Endothelial cell (in vitro differentiated cells): ENCODE measurements around the gene FGFBP1. TPM values are rescaled to one million over a fixed set of nuclear protein-coding genes. Genes with fewer than 3 reads are reported as not detected.

Source experiments
- DNase-seq: peaks from one replicate; pipeline ENCODE4 v3.0.0; 2021; ENCODE audit warnings: low spot score
- H3K27ac Mint-ChIP-seq: one replicate; pipeline ENCODE4 v1.8.0; 2021; ENCODE audit warnings: mixed read lengths, inconsistent platforms; ENCODE audit not compliant: unreplicated experiment
- H3K27me3 Mint-ChIP-seq: one replicate; pipeline ENCODE4 v1.8.0; 2021; ENCODE audit warnings: mild to moderate bottlenecking, moderate library complexity, mixed read lengths, inconsistent platforms; ENCODE audit not compliant: unreplicated experiment
- H3K36me3 Mint-ChIP-seq: one replicate; pipeline ENCODE4 v1.8.0; 2021; ENCODE audit warnings: mild to moderate bottlenecking, low read depth, mixed read lengths, inconsistent platforms; ENCODE audit not compliant: unreplicated experiment
- H3K4me1 Mint-ChIP-seq: one replicate; pipeline ENCODE4 v1.8.0; 2021; ENCODE audit warnings: mild to moderate bottlenecking, mixed read lengths, inconsistent platforms; ENCODE audit not compliant: unreplicated experiment
- H3K4me3 Mint-ChIP-seq: one replicate; pipeline ENCODE4 v1.8.0; 2021; ENCODE audit warnings: mild to moderate bottlenecking, mixed read lengths, inconsistent platforms; ENCODE audit not compliant: unreplicated experiment
- H3K9me3 Mint-ChIP-seq: one replicate; pipeline ENCODE4 v1.8.0; 2021; ENCODE audit warnings: mixed read lengths, inconsistent platforms; ENCODE audit not compliant: unreplicated experiment
- total RNA-seq: library from RNA; stranded (reverse); fragmentation: NEBNext Ultra II Directional; extraction: Animal tissue kit (Norgen Biotek cat#: 25700); gene quantifications from one replicate; pipeline ENCODE4 v1.2.1, GENCODE V29; 2021; ENCODE audit not compliant: unreplicated experiment
- TF ChIP-seq, protein P1 (sequence below): fragments of 200-600 bp; sonication (generic); IDR thresholded peaks from one replicate; pipeline ENCODE4 v1.5.0; 2021; ENCODE audit warnings: antibody characterized with exemption; ENCODE audit not compliant: unreplicated experiment

The FGFBP1 gene
- total RNA-seq, 1 donor from 2014 or later = not detected

DNA sequence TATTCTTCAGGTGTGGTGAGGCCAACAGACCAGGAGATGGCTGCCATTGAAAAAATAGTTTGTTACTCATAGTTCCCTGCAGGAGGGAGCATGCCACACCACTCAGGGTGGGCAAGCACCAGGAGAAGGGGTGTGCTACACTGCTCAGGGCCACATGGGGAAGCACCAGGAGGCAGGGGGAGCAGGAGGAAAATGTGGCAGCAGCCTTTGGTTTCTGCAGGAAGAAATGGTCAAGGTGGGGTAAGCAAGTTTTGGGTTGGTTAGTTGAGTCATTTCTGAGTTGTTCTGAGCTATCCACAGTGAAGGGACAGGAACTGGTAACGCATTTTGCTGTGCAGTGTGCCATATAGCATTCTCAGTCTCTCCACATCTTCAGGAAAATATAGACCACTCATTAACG, 23.8 kb downstream of the FGFBP1 start:
- H3K27ac Mint-ChIP-seq = no peak overlapping the region

GRCh38 chr4:15914291-15914690, 24.2 kb downstream of the FGFBP1 start:
- no peaks in the 10 kb centered on the region for H3K36me3 Mint-ChIP-seq
- no peaks in the 10 kb centered on the region for H3K4me1 Mint-ChIP-seq

More for the DNA sequence above, 23.8 kb downstream of the FGFBP1 start:
- Mint-ChIP-seq H3K4me3 (no peak overlapping the region), H3K27me3 (peaks cover 2% of the 10 kb centered on the region), H3K36me3 (no peaks in the 10 kb centered on the region), H3K4me1 (no peaks in the 10 kb centered on the region), H3K9me3 (peaks cover 4% of the 10 kb centered on the region)
- TF ChIP-seq, protein P1, sequence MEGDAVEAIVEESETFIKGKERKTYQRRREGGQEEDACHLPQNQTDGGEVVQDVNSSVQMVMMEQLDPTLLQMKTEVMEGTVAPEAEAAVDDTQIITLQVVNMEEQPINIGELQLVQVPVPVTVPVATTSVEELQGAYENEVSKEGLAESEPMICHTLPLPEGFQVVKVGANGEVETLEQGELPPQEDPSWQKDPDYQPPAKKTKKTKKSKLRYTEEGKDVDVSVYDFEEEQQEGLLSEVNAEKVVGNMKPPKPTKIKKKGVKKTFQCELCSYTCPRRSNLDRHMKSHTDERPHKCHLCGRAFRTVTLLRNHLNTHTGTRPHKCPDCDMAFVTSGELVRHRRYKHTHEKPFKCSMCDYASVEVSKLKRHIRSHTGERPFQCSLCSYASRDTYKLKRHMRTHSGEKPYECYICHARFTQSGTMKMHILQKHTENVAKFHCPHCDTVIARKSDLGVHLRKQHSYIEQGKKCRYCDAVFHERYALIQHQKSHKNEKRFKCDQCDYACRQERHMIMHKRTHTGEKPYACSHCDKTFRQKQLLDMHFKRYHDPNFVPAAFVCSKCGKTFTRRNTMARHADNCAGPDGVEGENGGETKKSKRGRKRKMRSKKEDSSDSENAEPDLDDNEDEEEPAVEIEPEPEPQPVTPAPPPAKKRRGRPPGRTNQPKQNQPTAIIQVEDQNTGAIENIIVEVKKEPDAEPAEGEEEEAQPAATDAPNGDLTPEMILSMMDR = no peak
- no peak for DNase-seq

DNA sequence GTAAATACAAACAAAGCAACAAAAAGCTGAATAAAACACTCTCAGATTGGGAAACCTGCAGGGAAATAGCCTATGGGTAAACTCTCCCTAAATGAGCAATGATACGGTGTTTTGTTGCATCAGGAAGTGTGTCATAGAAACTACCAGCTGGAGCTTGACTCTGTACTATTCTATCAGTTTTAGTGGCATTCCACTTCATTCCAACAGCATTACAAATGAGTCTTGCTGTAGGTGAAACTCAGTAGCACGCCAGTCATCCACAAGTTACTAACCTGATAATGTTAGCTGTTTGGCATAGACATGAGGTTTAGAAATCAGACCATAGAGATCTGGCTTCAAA, 24.9 kb downstream of the FGFBP1 start:
- DNase-seq = no peak
- Mint-ChIP-seq H3K27me3 (peaks cover 2% of the 10 kb centered on the region), H3K4me3 (no peak overlapping the region), H3K9me3 (peaks cover 4% of the 10 kb centered on the region), H3K4me1 (no peaks in the 10 kb centered on the region), H3K36me3 (no peaks in the 10 kb centered on the region), H3K27ac (no peak overlapping the region)
- TF ChIP-seq, protein P1 = no peak

More at GRCh38 chr4:15914291-15914690, 24.2 kb downstream of the FGFBP1 start:
- Mint-ChIP-seq H3K9me3 (peaks cover 4% of the 10 kb centered on the region), H3K27me3 (peaks cover 2% of the 10 kb centered on the region), H3K4me3 (no peak overlapping the region), H3K27ac (no peak overlapping the region)
- TF ChIP-seq, protein P1 = no peak
- DNase-seq = no peak

DNA sequence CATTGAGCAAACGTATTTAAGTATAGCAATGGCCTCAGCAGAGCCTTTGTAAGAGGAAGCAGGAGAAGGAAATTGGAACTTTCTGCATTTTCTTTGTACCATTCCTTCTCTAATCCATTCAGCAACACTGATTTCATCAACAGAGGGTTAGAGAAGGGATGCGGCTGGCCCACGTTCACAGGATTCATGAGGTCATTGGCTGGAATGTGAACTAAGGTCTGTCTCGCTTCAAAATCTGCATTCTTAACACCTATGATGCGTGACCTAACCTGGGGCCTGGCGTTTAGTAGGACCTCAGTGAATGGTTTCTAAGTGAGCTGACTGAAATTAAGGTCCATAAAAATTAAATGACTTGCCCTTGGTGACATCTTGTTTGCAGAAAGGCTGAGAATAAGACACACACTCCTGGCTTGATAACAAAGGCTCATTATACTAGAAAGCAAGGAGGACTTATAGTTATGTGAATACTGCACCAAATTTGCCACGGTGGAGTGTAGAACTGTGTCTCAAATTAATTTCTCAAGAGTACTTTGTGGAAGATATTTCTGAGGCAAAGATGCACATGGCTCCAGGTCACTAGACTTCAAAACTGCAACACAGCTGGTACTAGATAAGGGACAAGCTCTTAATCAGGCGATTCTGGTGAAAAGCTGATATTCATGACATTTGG, 25.4 kb downstream of the FGFBP1 start:
- Mint-ChIP-seq H3K27me3 (no peaks in the 10 kb centered on the region), H3K9me3 (peaks cover 4% of the 10 kb centered on the region), H3K4me1 (no peaks in the 10 kb centered on the region), H3K36me3 (no peaks in the 10 kb centered on the region), H3K4me3 (no peak overlapping the region), H3K27ac (no peak overlapping the region)
- TF ChIP-seq, protein P1 = no peak
- no peak for DNase-seq

- Mint-ChIP-seq H3K27me3 (no peaks in the 10 kb centered on the region), H3K36me3 (no peaks in the 10 kb centered on the region), H3K9me3 (peaks cover 4% of the 10 kb centered on the region), H3K27ac (no peak overlapping the region), H3K4me3 (no peak overlapping the region), H3K4me1 (no peaks in the 10 kb centered on the region)
- TF ChIP-seq, protein P1 = no peak
- no peak for DNase-seq
Measured at GRCh38 chr4:15912236-15912635, 26.3 kb downstream of the FGFBP1 start.
